ENCODE results near the gene RNF5. TPM values are rescaled to one million over a fixed set of nuclear protein-coding genes. Genes with fewer than 3 reads are reported as not detected.
"Not testable (repeated sequence)": the region's sequence is repeated elsewhere in the genome, so short reads cannot be mapped to it uniquely, and the experiment has no call there.

Gene RNF5
- total RNA-seq, 1 experiment from 2014 or later: 82.3 TPM

- Histone ChIP-seq H3K27me3 (ENCODE audit: control insufficient read depth, insufficient read depth, low read length) (no peaks in the 10 kb centered on the region), H3K4me3 (ENCODE audit: low read depth in 2 of 2, low read length in 2 of 2) (no peak overlapping the region), H3K9me3 (ENCODE audit: control insufficient read depth, insufficient read depth, low read depth, low read length) (no peaks in the 10 kb centered on the region), H3K27ac (ENCODE audit: low read length) (no peak overlapping the region), H3K4me1 (ENCODE audit: control insufficient read depth, insufficient read depth, low read length) (peaks cover 26% of the 10 kb centered on the region), H3K36me3 (ENCODE audit: control insufficient read depth, insufficient read depth, low read length) (no peaks in the 10 kb centered on the region; the same call in 1 of the 2 replicates)
- no TSS peak for BruUV-seq (replicated peaks)
- ATAC-seq: no peak
- no peak for DNase-seq (ENCODE audit: low read depth, low spot score)
- ChIA-PET POLR2A (no interaction called here), CTCF (no interaction called here)
- TF ChIP-seq POLR2AphosphoS5 (IDR thresholded peaks at IDR 0.05; ENCODE audit: low read depth, low read length): no peak
- no peak for TF ChIP-seq CTCF (IDR thresholded peaks at IDR 0.05)
- TF ChIP-seq, protein P1, sequence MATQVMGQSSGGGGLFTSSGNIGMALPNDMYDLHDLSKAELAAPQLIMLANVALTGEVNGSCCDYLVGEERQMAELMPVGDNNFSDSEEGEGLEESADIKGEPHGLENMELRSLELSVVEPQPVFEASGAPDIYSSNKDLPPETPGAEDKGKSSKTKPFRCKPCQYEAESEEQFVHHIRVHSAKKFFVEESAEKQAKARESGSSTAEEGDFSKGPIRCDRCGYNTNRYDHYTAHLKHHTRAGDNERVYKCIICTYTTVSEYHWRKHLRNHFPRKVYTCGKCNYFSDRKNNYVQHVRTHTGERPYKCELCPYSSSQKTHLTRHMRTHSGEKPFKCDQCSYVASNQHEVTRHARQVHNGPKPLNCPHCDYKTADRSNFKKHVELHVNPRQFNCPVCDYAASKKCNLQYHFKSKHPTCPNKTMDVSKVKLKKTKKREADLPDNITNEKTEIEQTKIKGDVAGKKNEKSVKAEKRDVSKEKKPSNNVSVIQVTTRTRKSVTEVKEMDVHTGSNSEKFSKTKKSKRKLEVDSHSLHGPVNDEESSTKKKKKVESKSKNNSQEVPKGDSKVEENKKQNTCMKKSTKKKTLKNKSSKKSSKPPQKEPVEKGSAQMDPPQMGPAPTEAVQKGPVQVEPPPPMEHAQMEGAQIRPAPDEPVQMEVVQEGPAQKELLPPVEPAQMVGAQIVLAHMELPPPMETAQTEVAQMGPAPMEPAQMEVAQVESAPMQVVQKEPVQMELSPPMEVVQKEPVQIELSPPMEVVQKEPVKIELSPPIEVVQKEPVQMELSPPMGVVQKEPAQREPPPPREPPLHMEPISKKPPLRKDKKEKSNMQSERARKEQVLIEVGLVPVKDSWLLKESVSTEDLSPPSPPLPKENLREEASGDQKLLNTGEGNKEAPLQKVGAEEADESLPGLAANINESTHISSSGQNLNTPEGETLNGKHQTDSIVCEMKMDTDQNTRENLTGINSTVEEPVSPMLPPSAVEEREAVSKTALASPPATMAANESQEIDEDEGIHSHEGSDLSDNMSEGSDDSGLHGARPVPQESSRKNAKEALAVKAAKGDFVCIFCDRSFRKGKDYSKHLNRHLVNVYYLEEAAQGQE (IDR thresholded peaks at IDR 0.05; ENCODE audit: insufficient read depth in 1 of 2, low read depth in 2 of 2, low read length in 1 of 2): no peak
- no peak for TF ChIP-seq TCF7L2 (IDR thresholded peaks at IDR 0.05; ENCODE audit: low read depth, low read length)
- TF ChIP-seq SIN3A (IDR thresholded peaks at IDR 0.05; ENCODE audit: borderline replicate concordance, insufficient read depth, low read depth, low read length): no peak
- intact Hi-C loops (cut with micrococcal nuclease; ENCODE audit: unreplicated experiment) (no loop called here), in situ Hi-C loops (cut with HindIII; ENCODE audit: low pct_unique_long_range_greater_than_20kb, low sequenced_read_pairs) (no loop called here)
Measured at GRCh38 chr6:32187009-32187709, 9.0 kb downstream of the RNF5 start.

GRCh38 chr6:32187725-32188380, 9.6 kb downstream of the RNF5 start:
- ATAC-seq; DNase-seq (ENCODE audit: low read depth, low spot score); H3K9me3 ChIP-seq (ENCODE audit: control insufficient read depth, insufficient read depth, low read depth, low read length); H3K27ac ChIP-seq (ENCODE audit: low read length); H3K36me3 ChIP-seq (ENCODE audit: control insufficient read depth, insufficient read depth, low read length); in situ Hi-C loops (cut with HindIII; ENCODE audit: low pct_unique_long_range_greater_than_20kb, low sequenced_read_pairs); intact Hi-C loops (cut with micrococcal nuclease; ENCODE audit: unreplicated experiment); BruUV-seq (replicated peaks); H3K4me3 ChIP-seq (ENCODE audit: low read depth in 2 of 2, low read length in 2 of 2); CTCF ChIA-PET; POLR2A ChIA-PET; H3K27me3 ChIP-seq (ENCODE audit: control insufficient read depth, insufficient read depth, low read length): not testable (repeated sequence)
- H3K4me1 ChIP-seq (ENCODE audit: control insufficient read depth, insufficient read depth, low read length): peaks cover 32% of the 10 kb centered on the region

All from Panc1 (cell line).